H1 (cell line): Measurements from ENCODE around the gene ARSI. TPM values are rescaled to one million over a fixed set of nuclear protein-coding genes. Genes with fewer than 3 reads are reported as not detected.

Source experiments
- CTCF ChIA-PET: fragments of 300-600 bp; sonication (Branson Sonifier 250); formaldehyde crosslinking; loops from one replicate; lab custom pipeline; 2021; ENCODE audit not compliant: partially characterized antibody; lab: Charles Lee
- POLR2A ChIA-PET: fragments of 300-600 bp; sonication (Branson Sonifier 250); formaldehyde crosslinking; loops from one replicate; lab custom pipeline; 2021; ENCODE audit warnings: inconsistent platforms; ENCODE audit not compliant: partially characterized antibody; lab: Charles Lee
- DNase-seq, 2 experiments: peaks; one replicate each; pipeline versions ENCODE4 v3.0.0 to v3.0.0-alpha.2; 2010 to 2022; ENCODE audit warnings: low spot score in 2 of 2, low read depth in 1 of 2, mixed read lengths in 1 of 2
- FAIRE-seq: peaks from 2 replicates; lab custom pipeline; 2011; peaks lifted over from hg19 to GRCh38; lab: Jason Lieb, UNC
- H2AFZ ChIP-seq: 2 replicates; pipeline ENCODE4 v1.8.1; 2012; ENCODE audit warnings: low read length, inconsistent platforms
- H2AK5ac ChIP-seq: 2 replicates; pipeline ENCODE4 v1.6.1; 2013; ENCODE audit warnings: low read depth, low read length
- H2BK120ac ChIP-seq: replicated peaks from 2 replicates; pipeline ENCODE3; 2013; ENCODE audit warnings: low read depth, low read length, inconsistent platforms
- H2BK12ac ChIP-seq: 2 replicates; pipeline ENCODE4 v1.6.1; 2013; ENCODE audit warnings: low read depth, low read length
- H2BK15ac ChIP-seq: 2 replicates; pipeline ENCODE4 v1.6.1; 2013; ENCODE audit warnings: low read length
- H2BK20ac ChIP-seq: 2 replicates; pipeline ENCODE4 v1.6.1; 2013; ENCODE audit warnings: low read length
- H2BK5ac ChIP-seq: 2 replicates; pipeline ENCODE4 v1.6.1; 2013; ENCODE audit warnings: low read depth, low read length
- H3K14ac ChIP-seq: 2 replicates; pipeline ENCODE4 v1.6.1; 2013; ENCODE audit warnings: inconsistent platforms; ENCODE audit not compliant: insufficient read length
- H3K18ac ChIP-seq: 2 replicates; pipeline ENCODE4 v1.6.1; 2013; ENCODE audit warnings: low read length; ENCODE audit errors: extremely low read depth
- H3K23ac ChIP-seq: 2 replicates; pipeline ENCODE4 v1.6.1; 2013; ENCODE audit warnings: inconsistent platforms; ENCODE audit not compliant: insufficient read length
- H3K23me2 ChIP-seq: 2 replicates; pipeline ENCODE4 v1.6.1; 2013; ENCODE audit warnings: low read depth, low read length
- H3K27ac ChIP-seq: 2 replicates; pipeline ENCODE4 v1.6.1; 2011; ENCODE audit warnings: low read depth, low read length, inconsistent platforms
- H3K27me3 ChIP-seq, 4 experiments: replicated peaks in 1 of 4; 1 replicate in 1 of 4; 2 replicates in 3 of 4; pipeline versions ENCODE4 v1.6.1 to v1.8.1; 2011 to 2013; ENCODE audit warnings: low read length in 3 of 4, mild to moderate bottlenecking in 3 of 4, inconsistent platforms in 2 of 4, mixed read lengths in 2 of 4, moderate library complexity in 1 of 4; ENCODE audit not compliant: control insufficient read depth in 3 of 4, insufficient read depth in 3 of 4; ENCODE audit errors: extremely low read depth in 1 of 4
- H3K36me3 ChIP-seq, 4 experiments: 2 replicates each; pipeline versions ENCODE4 v1.6.1 to v1.8.1; 2011 to 2013; ENCODE audit warnings: mild to moderate bottlenecking in 4 of 4, low read length in 3 of 4, moderate library complexity in 2 of 4, control low read depth in 1 of 4, inconsistent platforms in 1 of 4; ENCODE audit not compliant: insufficient read depth in 4 of 4, control insufficient read depth in 2 of 4
- H3K4ac ChIP-seq: replicated peaks from 2 replicates; pipeline ENCODE3; 2013; ENCODE audit warnings: low read length, low read depth, mixed read lengths, inconsistent platforms; ENCODE audit not compliant: insufficient read length
- H3K4me1 ChIP-seq, 4 experiments: replicated peaks in 1 of 4; 1 replicate in 1 of 4; 2 replicates in 3 of 4; pipeline versions ENCODE4 v1.6.1 to v1.8.1; 2011 to 2013; ENCODE audit warnings: low read length in 3 of 4, inconsistent platforms in 2 of 4, mixed read lengths in 1 of 4; ENCODE audit not compliant: insufficient read depth in 4 of 4, control insufficient read depth in 3 of 4
- H3K4me2 ChIP-seq, 2 experiments: 2 replicates each; pipeline versions ENCODE4 v1.6.1 to v1.8.1; 2011 to 2013; ENCODE audit warnings: low read depth in 2 of 2, low read length in 2 of 2, control low read depth in 1 of 2, inconsistent platforms in 1 of 2, mild to moderate bottlenecking in 1 of 2; ENCODE audit not compliant: insufficient read depth in 1 of 2
- H3K4me3 ChIP-seq, 4 experiments: fragments of 200-600, 300-600 bp in 1 of 4; sonication (generic), shearing (Covaris generic), sonication (Bioruptor Twin) in 1 of 4; 2 replicates each; pipeline versions ENCODE4 v1.5.1 to v1.8.1; 2011 to 2016; ENCODE audit warnings: low read length in 4 of 4, low read depth in 3 of 4, control low read depth in 2 of 4, inconsistent platforms in 2 of 4, mild to moderate bottlenecking in 2 of 4, mixed read lengths in 1 of 4, moderate library complexity in 1 of 4; ENCODE audit not compliant: insufficient read depth in 2 of 4; ENCODE audit errors: extremely low read depth in 1 of 4
- H3K56ac ChIP-seq: replicated peaks from 2 replicates; pipeline ENCODE3; 2013; ENCODE audit warnings: low read depth, mild to moderate bottlenecking, mixed read lengths, low read length, inconsistent platforms; ENCODE audit not compliant: insufficient read length
- H3K79me1 ChIP-seq: 2 replicates; pipeline ENCODE4 v1.6.1; 2013; ENCODE audit warnings: low read depth, low read length, control low read depth
- H3K79me2 ChIP-seq, 2 experiments: 2 replicates each; pipeline versions ENCODE4 v1.6.1 to v1.8.1; 2012 to 2013; ENCODE audit warnings: low read length in 2 of 2, mild to moderate bottlenecking in 2 of 2, inconsistent platforms in 1 of 2; ENCODE audit not compliant: insufficient read depth in 2 of 2, control insufficient read depth in 1 of 2
- H3K9ac ChIP-seq, 4 experiments: replicated peaks in 1 of 4; 1 replicate in 1 of 4; 2 replicates in 3 of 4; pipeline versions ENCODE4 v1.6.1 to v1.8.1; 2011 to 2013; ENCODE audit warnings: low read depth in 3 of 4, low read length in 3 of 4, control low read depth in 2 of 4, mild to moderate bottlenecking in 2 of 4, moderate library complexity in 2 of 4, inconsistent platforms in 1 of 4; ENCODE audit errors: extremely low read depth in 1 of 4
- H3K9me3 ChIP-seq, 2 experiments: 2 replicates each; pipeline versions ENCODE4 v1.6.1 to v1.8.1; 2012 to 2013; ENCODE audit warnings: mild to moderate bottlenecking in 2 of 2, moderate library complexity in 2 of 2, control low read depth in 1 of 2, inconsistent platforms in 1 of 2, low read depth in 1 of 2, low read length in 1 of 2, mixed read lengths in 1 of 2; ENCODE audit not compliant: insufficient read depth in 2 of 2
- H4K20me1 ChIP-seq, 2 experiments: replicated peaks in 1 of 2; 2 replicates each; pipeline versions ENCODE3 to v1.8.1; 2011 to 2013; ENCODE audit warnings: inconsistent platforms in 2 of 2, low read length in 2 of 2, mild to moderate bottlenecking in 1 of 2; ENCODE audit not compliant: insufficient read depth in 2 of 2, control insufficient read depth in 1 of 2
- H4K5ac ChIP-seq: 2 replicates; pipeline ENCODE4 v1.6.1; 2013; ENCODE audit warnings: low read length, low read depth, mixed read lengths, inconsistent platforms; ENCODE audit not compliant: insufficient read length
- H4K8ac ChIP-seq: 2 replicates; pipeline ENCODE4 v1.8.0; 2013; ENCODE audit warnings: mild to moderate bottlenecking, moderate library complexity, low read length, inconsistent platforms; ENCODE audit not compliant: insufficient read depth; ENCODE audit errors: extremely low read depth
- H4K91ac ChIP-seq: replicated peaks from 2 replicates; pipeline ENCODE3; 2013; ENCODE audit warnings: low read length, mixed read lengths, inconsistent platforms; ENCODE audit not compliant: insufficient read length
- BRCA1 ChIP-seq: IDR thresholded peaks from 2 replicates; pipeline ENCODE4 v1.6.1; 2012; ENCODE audit warnings: low read depth, low read length, improper control_type of control experiment
- CBX5 ChIP-seq: fragments of 300-800, 300-1000 bp; sonication (generic); IDR thresholded peaks from 2 replicates; pipeline ENCODE4 v1.7.1; 2016; ENCODE audit warnings: antibody characterized with exemption, low read length, low read depth
- CREB1 ChIP-seq: IDR thresholded peaks from 2 replicates; pipeline ENCODE4 v1.6.1; 2012; ENCODE audit warnings: inconsistent platforms
- NANOG ChIP-seq: IDR thresholded peaks from 2 replicates; pipeline ENCODE4 v1.6.1; 2011; ENCODE audit warnings: low read length, low read depth, mild to moderate bottlenecking, inconsistent platforms; ENCODE audit not compliant: insufficient read depth, poor library complexity, severe bottlenecking
- RBBP5 ChIP-seq: IDR thresholded peaks from 2 replicates; pipeline ENCODE4 v1.7.1; 2012; ENCODE audit warnings: low read depth, mild to moderate bottlenecking, inconsistent platforms, low read length, moderate library complexity, borderline replicate concordance
- RXRA ChIP-seq: IDR thresholded peaks from 2 replicates; pipeline ENCODE4 v1.6.1; 2011; ENCODE audit warnings: low read depth, mild to moderate bottlenecking, low read length, moderate library complexity; ENCODE audit not compliant: insufficient read depth
- WGBS, 2 experiments: shearing (Covaris generic) in 1 of 2; methylation state at CpG; one replicate each; pipeline versions ENCODE4 v1.1.6 to v1.1.7; 2013 to 2015; ENCODE audit warnings: low lambda C conversion rate in 2 of 2, mixed read lengths in 2 of 2, inconsistent platforms in 1 of 2, low coverage in 1 of 2, missing lambda C conversion rate in 1 of 2; ENCODE audit not compliant: insufficient replicate concordance in 2 of 2, insufficient coverage in 1 of 2, insufficient read length in 1 of 2; ENCODE audit errors: extremely low coverage in 1 of 2, missing lambda C conversion rate in 1 of 2; 5-methylcytosine and 5-hydroxymethylcytosine counted together
- polyA plus RNA-seq, 7 experiments: library from polyadenylated mRNA; depleted of rRNA in 3 of 7; stranded (reverse) in 5 of 7; unstranded in 2 of 7; fragments of >200 nt in 5 of 7; fragments of 200-250 nt in 2 of 7; gene quantifications; 1 replicate in 5 of 7; 2 replicates in 1 of 7; 4 replicates in 1 of 7; pipeline versions ENCODE4 v1.2.1 to v1.2.3, GENCODE V29; 2011 to 2013; ENCODE audit warnings: missing spikeins in 2 of 7, mixed read lengths in 2 of 7
- total RNA-seq: library from RNA; stranded (reverse); fragmentation: NEBNext Ultra II Directional; extraction: Animal tissue kit (Norgen Biotek cat#: 25700); gene quantifications from 2 replicates; pipeline ENCODE4 v1.2.1, GENCODE V29; 2021

Gene ARSI
- total and polyA plus RNA-seq, 2 of the 8 experiments (the other 6 are each of a cell fraction or from before 2014, with no cell fraction given): 4.5 to 6.7 TPM

GRCh38 chr5:150313921-150314716 is 11.4 kb upstream of the ARSI start:
- no peak overlapping the region for H2BK12ac ChIP-seq
- no peak overlapping the region for H2AK5ac ChIP-seq
- no peak overlapping the region for H2AFZ ChIP-seq
- no peak for TF ChIP-seq RBBP5
- no peak for TF ChIP-seq BRCA1
- no peak for TF ChIP-seq CBX5
- no peak for TF ChIP-seq NANOG
- TF ChIP-seq CREB1: no peak
- no peak for TF ChIP-seq RXRA
- H4K8ac ChIP-seq: no peak overlapping the region
- peaks cover 0 to 5% (median 1%) of the 10 kb centered on the region in 4 experiments; a peak in 4 of 7 replicates for H3K4me1 ChIP-seq
- H3K79me2 ChIP-seq: no peaks in the 10 kb centered on the region
- no peak overlapping the region for H3K18ac ChIP-seq
- H2BK5ac ChIP-seq: no peak overlapping the region
- no peak overlapping the region for H3K27ac ChIP-seq
- no peak overlapping the region for H3K4me2 ChIP-seq
- H2BK20ac ChIP-seq: no peak overlapping the region
- no peaks in the 10 kb centered on the region for H4K20me1 ChIP-seq
- no peak overlapping the region for H3K14ac ChIP-seq
- FAIRE-seq: no peak
- CTCF ChIA-PET: interaction anchor here (1.4 to 3.5 kb wide), 2 partner anchors 11 to 37 kb away, joined by 5 to 15 read pairs; partner anchors contain the start of gene ARSI
- no peak overlapping the region for H4K91ac ChIP-seq
- no peak overlapping the region for H3K4ac ChIP-seq
- no peaks in the 10 kb centered on the region for H3K23me2 ChIP-seq
- no peaks in the 10 kb centered on the region for H3K27me3 ChIP-seq
- no peak overlapping the region for H3K23ac ChIP-seq
- no peak overlapping the region for H3K4me3 ChIP-seq
- no peak overlapping the region for H2BK15ac ChIP-seq
- DNase-seq: no peak
- H3K9me3 ChIP-seq: no peaks in the 10 kb centered on the region
- POLR2A ChIA-PET: no interaction called here
- H2BK120ac ChIP-seq: no peak overlapping the region
- no peak overlapping the region for H3K56ac ChIP-seq
- H4K5ac ChIP-seq: no peak overlapping the region
- 75% methylated on average over 5 of the region's 6 CpGs; no CpG with 5 or more reads in 1 of the 2 experiments for whole genome bisulfite sequencing, 2 experiments
- H3K9ac ChIP-seq: no peak overlapping the region
- H3K79me1 ChIP-seq: no peaks in the 10 kb centered on the region
- H3K36me3 ChIP-seq: no peaks in the 10 kb centered on the region
